Measurements from ENCODE around the gene CNRIP1. TPM values are rescaled to one million over a fixed set of nuclear protein-coding genes. Genes with fewer than 3 reads are reported as not detected.

Gene CNRIP1
- total and polyA plus RNA-seq, 8 donors, result 16.9 to 50.8 (median 46.0) TPM

DNA sequence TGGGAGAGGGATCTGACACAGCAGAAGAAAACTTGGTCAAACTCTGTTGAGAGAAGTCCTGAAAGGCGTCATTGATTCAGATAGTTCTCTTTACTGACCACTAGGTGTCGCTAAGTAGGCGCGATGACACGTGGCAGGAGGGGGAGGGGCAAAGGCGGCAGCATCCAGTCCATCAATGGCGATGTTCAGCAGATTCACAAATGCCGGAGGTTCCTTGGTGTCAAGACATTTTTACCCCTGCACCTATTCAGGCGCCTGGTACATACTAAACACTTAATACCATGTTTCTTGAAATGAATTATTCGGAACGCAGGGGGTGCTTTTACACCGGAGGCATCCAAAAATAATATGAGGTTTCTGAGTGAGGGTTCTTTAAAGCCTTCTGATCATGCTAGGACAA lies 42.3 kb upstream of the CNRIP1 start:
- Histone ChIP-seq H3K27me3 (no peaks in the 10 kb centered on the region), H3K4me1 (peaks cover 0 to 28% of the 10 kb centered on the region in 2 donors), H3K27ac (peak overlapping the region in 1 of 2 donors; percentile 68), H3K9me3 (no peaks in the 10 kb centered on the region), H3K4me3 (no peak overlapping the region), H3K36me3 (no peaks in the 10 kb centered on the region)
- ATAC-seq, result peak; percentile 84
- TF ChIP-seq, protein P1, sequence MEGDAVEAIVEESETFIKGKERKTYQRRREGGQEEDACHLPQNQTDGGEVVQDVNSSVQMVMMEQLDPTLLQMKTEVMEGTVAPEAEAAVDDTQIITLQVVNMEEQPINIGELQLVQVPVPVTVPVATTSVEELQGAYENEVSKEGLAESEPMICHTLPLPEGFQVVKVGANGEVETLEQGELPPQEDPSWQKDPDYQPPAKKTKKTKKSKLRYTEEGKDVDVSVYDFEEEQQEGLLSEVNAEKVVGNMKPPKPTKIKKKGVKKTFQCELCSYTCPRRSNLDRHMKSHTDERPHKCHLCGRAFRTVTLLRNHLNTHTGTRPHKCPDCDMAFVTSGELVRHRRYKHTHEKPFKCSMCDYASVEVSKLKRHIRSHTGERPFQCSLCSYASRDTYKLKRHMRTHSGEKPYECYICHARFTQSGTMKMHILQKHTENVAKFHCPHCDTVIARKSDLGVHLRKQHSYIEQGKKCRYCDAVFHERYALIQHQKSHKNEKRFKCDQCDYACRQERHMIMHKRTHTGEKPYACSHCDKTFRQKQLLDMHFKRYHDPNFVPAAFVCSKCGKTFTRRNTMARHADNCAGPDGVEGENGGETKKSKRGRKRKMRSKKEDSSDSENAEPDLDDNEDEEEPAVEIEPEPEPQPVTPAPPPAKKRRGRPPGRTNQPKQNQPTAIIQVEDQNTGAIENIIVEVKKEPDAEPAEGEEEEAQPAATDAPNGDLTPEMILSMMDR (IDR thresholded peaks at IDR 0.05), result peak; percentile 67 to 83
- intact Hi-C loops (cut with DNase I), result loop anchor here in 1 of 2 donors (5.0 kb wide), 1 partner anchor 80 kb away; no protein-coding TSS in a partner anchor
- peak in 3 of 4 donors; percentile 57 to 90 (median 75) for DNase-seq

DNA sequence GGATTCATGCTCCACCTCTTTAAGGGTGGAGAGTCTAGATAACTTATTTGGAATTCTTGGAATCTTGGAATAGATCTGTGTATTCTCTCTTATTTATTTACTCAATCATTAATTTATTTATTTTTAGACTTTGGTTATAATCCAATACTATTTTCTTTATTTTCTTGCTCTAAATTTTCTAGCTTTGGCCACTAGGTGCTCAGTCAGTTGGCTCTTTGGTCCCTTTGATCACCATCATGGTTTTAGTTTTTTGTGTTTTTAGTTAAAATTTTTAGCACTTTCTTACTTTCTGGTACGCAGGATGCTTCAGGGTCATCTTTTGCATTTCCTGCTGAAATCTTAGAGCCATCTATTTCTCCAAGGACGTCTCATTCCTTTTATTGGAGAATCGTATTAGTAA lies 40.1 kb upstream of the CNRIP1 start:
- DNase-seq (no peak), ATAC-seq (no peak)
- intact Hi-C loops (cut with DNase I), result loop anchor here in 1 of 2 donors (5.0 kb wide), 1 partner anchor 82 kb away; no protein-coding TSS in a partner anchor
- Histone ChIP-seq H3K4me1 (peaks cover 0 to 28% of the 10 kb centered on the region in 2 donors), H3K9me3 (no peaks in the 10 kb centered on the region), H3K36me3 (no peaks in the 10 kb centered on the region), H3K27ac (no peak overlapping the region), H3K4me3 (no peak overlapping the region), H3K27me3 (no peaks in the 10 kb centered on the region)
- TF ChIP-seq, protein P1 (IDR thresholded peaks at IDR 0.05), result no peak

DNA sequence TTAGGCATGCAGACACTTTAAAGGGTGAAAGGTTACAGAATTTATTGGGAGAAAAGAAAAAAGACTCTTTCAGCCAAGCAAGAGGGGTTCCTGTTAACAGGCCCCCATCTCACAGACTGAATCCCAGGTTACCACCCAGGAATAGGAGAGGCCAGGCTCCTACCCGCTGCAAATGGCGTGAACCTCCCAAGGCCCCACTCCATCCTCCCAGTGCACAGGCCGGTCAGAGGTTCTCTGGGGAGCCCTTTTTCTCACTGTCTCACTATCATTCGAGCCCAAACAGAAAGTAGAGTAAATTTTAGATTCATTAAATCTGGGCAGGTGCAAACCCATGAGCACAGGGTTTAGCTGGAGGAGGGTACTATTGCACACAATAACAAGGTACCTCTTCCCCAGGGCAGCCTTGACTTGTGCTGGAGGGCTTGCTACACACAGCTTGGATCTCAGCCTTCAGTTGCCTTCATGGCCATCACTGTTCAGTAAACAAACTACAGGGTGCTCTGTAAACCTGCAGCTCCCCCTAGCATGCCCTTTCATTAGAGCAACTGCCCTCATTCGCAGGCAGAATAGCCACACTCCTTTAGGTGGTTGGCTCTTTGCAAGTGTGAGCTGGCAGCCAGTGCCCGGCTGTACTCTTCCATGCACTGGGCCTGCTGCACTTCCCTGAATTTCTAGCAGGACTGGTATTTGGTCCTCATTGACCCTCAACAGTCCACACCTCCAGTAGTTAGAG lies 38.0 kb upstream of the CNRIP1 start:
- Histone ChIP-seq H3K4me3 (no peak overlapping the region), H3K27me3 (no peaks in the 10 kb centered on the region), H3K27ac (no peak overlapping the region), H3K36me3 (no peaks in the 10 kb centered on the region), H3K9me3 (no peaks in the 10 kb centered on the region), H3K4me1 (peaks cover 0 to 16% of the 10 kb centered on the region in 2 donors)
- ATAC-seq, result peak; percentile 82
- TF ChIP-seq, protein P1 (IDR thresholded peaks at IDR 0.05), result peak in 1 of 2 donors; percentile 22
- DNase-seq, result peak in 1 of 4 donors; percentile 20
- intact Hi-C loops (cut with DNase I), result no loop called here

DNA sequence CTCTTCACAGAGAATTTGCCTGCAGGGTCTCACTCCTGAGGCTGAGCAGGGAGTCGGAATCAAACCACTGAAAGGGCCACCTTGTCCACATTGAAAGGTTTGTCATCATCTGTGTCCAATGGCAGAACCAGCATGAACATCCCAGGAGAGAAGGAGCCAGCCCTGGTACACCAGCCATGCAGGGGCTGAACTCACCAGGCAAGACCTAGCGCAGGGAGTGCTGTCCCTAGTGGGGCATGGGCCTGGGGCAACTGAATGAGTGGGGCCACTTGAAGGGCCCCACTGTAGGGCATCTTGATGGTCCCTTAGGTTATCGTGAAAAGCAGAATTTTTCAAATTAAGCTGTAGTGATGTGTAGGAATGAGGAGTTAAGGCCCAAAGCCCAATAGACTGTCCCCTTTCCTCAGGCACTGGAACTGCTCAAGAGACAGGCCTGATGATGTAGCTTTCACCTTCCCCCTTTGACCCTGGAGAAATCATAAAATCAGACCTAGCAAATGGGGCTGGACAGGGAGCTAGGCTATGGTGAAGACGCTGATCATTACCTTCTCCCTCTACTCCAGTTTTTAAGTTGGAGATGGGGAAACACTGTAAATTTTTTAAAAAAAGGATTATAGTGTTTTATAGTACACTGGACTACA lies 37.0 kb upstream of the CNRIP1 start:
- peaks cover 0 to 8% of the 10 kb centered on the region in 2 donors for H3K4me1 ChIP-seq
- TF ChIP-seq, protein P1 (IDR thresholded peaks at IDR 0.05), result no peak
- DNase-seq (no peak), ATAC-seq (no peak)
- H3K36me3 ChIP-seq, result no peaks in the 10 kb centered on the region
- intact Hi-C loops (cut with DNase I), result no loop called here
- no peaks in the 10 kb centered on the region for H3K9me3 ChIP-seq
- H3K27ac ChIP-seq, result no peak overlapping the region
- no peaks in the 10 kb centered on the region for H3K27me3 ChIP-seq
- no peak overlapping the region for H3K4me3 ChIP-seq
